DOHH2 (cell line): Measurements from ENCODE around the gene SEC24B.
A peak's percentile ranks its signal among the peaks of the same experiment; 100 is the strongest.
"Not testable (repeated sequence)": the region's sequence is repeated elsewhere in the genome, so short reads cannot be mapped to it uniquely, and the experiment has no call there.

Source experiments
- H3F3A ChIP-seq: fragments of 200-600 bp; sonication (generic), shearing (Covaris generic); 2 replicates; pipeline ENCODE4 v1.6.0; 2016; ENCODE audit warnings: antibody characterized with exemption, mild to moderate bottlenecking; ENCODE audit not compliant: control insufficient read depth, insufficient read depth
- H3K27ac ChIP-seq: fragments of 200-600 bp; sonication (generic); 2 replicates; pipeline ENCODE4 v1.5.1; 2014; ENCODE audit warnings: low read depth, mild to moderate bottlenecking, low read length, moderate library complexity
- H3K27me3 ChIP-seq: fragments of 200-600 bp; sonication (generic); 2 replicates; pipeline ENCODE4 v1.6.1; 2014; ENCODE audit warnings: mild to moderate bottlenecking, low read length, mixed read lengths; ENCODE audit not compliant: control insufficient read depth
- H3K36me3 ChIP-seq: fragments of 200-600 bp; sonication (generic); 2 replicates; pipeline ENCODE4 v1.6.1; 2014; ENCODE audit warnings: mild to moderate bottlenecking, low read length, moderate library complexity, mixed read lengths; ENCODE audit not compliant: control insufficient read depth
- H3K4me1 ChIP-seq: fragments of 200-600 bp; sonication (generic); 2 replicates; pipeline ENCODE4 v1.6.1; 2014; ENCODE audit warnings: mild to moderate bottlenecking, low read length, mixed read lengths; ENCODE audit not compliant: control insufficient read depth
- H3K4me2 ChIP-seq: fragments of 200-600 bp; sonication (generic); 2 replicates; pipeline ENCODE4 v1.6.0; 2014; ENCODE audit warnings: mild to moderate bottlenecking, low read length, moderate library complexity
- H3K4me3 ChIP-seq: fragments of 200-600 bp; sonication (generic); 2 replicates; pipeline ENCODE4 v1.5.1; 2014; ENCODE audit warnings: mild to moderate bottlenecking, low read length, mixed read lengths
- H3K79me2 ChIP-seq: fragments of 200-600 bp; sonication (generic); 2 replicates; pipeline ENCODE4 v1.6.1; 2014; ENCODE audit warnings: mild to moderate bottlenecking, low read length, mixed read lengths; ENCODE audit not compliant: control insufficient read depth
- H3K9me2 ChIP-seq: fragments of 200-600 bp; sonication (generic); replicated peaks from 2 replicates; pipeline ENCODE4 v1.6.1; 2014; ENCODE audit warnings: mild to moderate bottlenecking, low read length, mixed read lengths; ENCODE audit not compliant: control insufficient read depth
- H3K9me3 ChIP-seq: fragments of 200-600 bp; sonication (generic); 2 replicates; pipeline ENCODE4 v1.6.1; 2014; ENCODE audit warnings: antibody characterized with exemption, low read length, mixed read lengths; ENCODE audit not compliant: control insufficient read depth, insufficient read depth
- H4K20me1 ChIP-seq: fragments of 200-600 bp; sonication (generic); 2 replicates; pipeline ENCODE4 v1.6.0; 2014; ENCODE audit warnings: low read depth, mild to moderate bottlenecking, antibody characterized with exemption, low read length, moderate library complexity; ENCODE audit not compliant: control insufficient read depth, insufficient read depth
- EZH2phosphoT487 ChIP-seq: fragments of 200-600 bp; sonication (generic); IDR thresholded peaks from 2 replicates; pipeline ENCODE4 v1.6.1; 2017; ENCODE audit warnings: borderline replicate concordance, mild to moderate bottlenecking, antibody characterized with exemption, low read length, moderate library complexity, mixed read lengths
- TF ChIP-seq, protein P1 (sequence below): fragments of 200-600 bp; sonication (generic); IDR thresholded peaks from one replicate; pipeline ENCODE4 v1.5.1; 2014; ENCODE audit warnings: antibody characterized with exemption, mild to moderate bottlenecking, low read depth, low read length; ENCODE audit not compliant: poor library complexity, severe bottlenecking

Gene SEC24B

DNA sequence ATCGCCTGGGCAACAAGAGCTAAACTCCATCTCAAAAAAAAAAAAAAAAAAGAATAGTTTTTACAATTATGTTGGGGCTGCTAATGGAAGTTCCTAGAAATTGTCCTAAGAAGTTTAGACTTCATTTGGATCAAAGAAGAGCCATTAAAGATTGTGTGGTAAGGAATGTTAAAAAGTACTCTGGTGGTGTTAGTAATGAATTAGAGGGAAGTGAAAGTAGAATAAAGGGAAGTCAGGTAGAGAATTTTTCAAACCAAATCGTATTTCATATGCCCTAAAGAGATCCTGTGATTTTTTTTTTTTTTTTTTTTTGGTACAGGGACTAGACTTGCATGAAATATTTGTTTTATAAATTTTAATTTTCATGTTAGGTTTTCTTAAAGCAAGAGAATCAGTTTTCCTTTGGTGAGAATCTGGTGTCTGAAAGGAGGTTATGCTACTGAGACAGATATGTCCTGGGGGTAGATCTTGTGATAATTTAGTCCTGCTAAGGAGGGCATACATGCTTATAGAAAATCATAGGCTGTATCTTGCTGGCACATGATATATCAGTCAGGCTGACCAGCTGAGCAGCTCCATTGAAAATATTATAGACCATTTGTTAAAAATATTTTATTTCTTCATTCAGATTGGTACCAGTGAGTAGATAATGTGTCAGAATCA is 10.7 kb downstream of the SEC24B start:
- H3K4me1 ChIP-seq, result peaks cover 50% of the 10 kb centered on the region
- H3K27ac ChIP-seq, result no peak overlapping the region
- H3K9me3 ChIP-seq, result no peaks in the 10 kb centered on the region
- H3K4me3 ChIP-seq, result no peak overlapping the region
- H3K9me2 ChIP-seq, result no peaks in the 10 kb centered on the region
- H3K36me3 ChIP-seq, result peaks cover 11% of the 10 kb centered on the region
- H3K4me2 ChIP-seq, result peak overlapping the region; percentile 47
- H3K79me2 ChIP-seq, result peaks cover 98% of the 10 kb centered on the region
- no peak for TF ChIP-seq EZH2phosphoT487
- TF ChIP-seq, protein P1, sequence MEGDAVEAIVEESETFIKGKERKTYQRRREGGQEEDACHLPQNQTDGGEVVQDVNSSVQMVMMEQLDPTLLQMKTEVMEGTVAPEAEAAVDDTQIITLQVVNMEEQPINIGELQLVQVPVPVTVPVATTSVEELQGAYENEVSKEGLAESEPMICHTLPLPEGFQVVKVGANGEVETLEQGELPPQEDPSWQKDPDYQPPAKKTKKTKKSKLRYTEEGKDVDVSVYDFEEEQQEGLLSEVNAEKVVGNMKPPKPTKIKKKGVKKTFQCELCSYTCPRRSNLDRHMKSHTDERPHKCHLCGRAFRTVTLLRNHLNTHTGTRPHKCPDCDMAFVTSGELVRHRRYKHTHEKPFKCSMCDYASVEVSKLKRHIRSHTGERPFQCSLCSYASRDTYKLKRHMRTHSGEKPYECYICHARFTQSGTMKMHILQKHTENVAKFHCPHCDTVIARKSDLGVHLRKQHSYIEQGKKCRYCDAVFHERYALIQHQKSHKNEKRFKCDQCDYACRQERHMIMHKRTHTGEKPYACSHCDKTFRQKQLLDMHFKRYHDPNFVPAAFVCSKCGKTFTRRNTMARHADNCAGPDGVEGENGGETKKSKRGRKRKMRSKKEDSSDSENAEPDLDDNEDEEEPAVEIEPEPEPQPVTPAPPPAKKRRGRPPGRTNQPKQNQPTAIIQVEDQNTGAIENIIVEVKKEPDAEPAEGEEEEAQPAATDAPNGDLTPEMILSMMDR, result no peak
- H4K20me1 ChIP-seq, result peaks cover 28% of the 10 kb centered on the region
- no peaks in the 10 kb centered on the region for H3K27me3 ChIP-seq
- H3F3A ChIP-seq, result no peaks in the 10 kb centered on the region

DNA sequence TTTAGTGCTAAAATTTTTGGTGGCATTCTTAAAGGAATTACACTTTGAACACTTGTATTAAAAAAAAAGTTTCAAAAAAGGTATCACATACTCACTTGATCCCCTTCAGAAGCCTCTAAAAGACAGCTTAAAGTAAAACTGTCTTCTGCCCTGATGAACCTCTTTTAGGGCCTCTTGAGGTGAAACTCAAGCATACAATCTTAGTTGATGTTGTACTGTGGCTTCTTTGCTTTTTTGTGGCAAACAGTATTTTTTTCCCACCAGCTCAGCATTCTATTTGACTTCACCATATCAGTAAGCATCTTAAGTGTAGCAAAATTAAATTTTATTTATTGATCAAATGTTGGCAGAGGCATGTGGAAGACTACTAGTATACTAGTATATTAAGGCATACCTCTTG is 13.7 kb downstream of the SEC24B start:
- peaks cover 97% of the 10 kb centered on the region for H3K79me2 ChIP-seq
- no peak overlapping the region for H3K4me3 ChIP-seq
- H3K9me2 ChIP-seq, result no peaks in the 10 kb centered on the region
- H3K9me3 ChIP-seq, result no peaks in the 10 kb centered on the region
- H3K27me3 ChIP-seq, result no peaks in the 10 kb centered on the region
- peaks cover 30% of the 10 kb centered on the region for H3K4me1 ChIP-seq
- H3K4me2 ChIP-seq, result no peak overlapping the region
- H3K36me3 ChIP-seq, result peaks cover 31% of the 10 kb centered on the region
- no peaks in the 10 kb centered on the region for H3F3A ChIP-seq
- no peak overlapping the region for H3K27ac ChIP-seq
- peaks cover 20% of the 10 kb centered on the region for H4K20me1 ChIP-seq
- TF ChIP-seq, protein P1, result no peak
- no peak for TF ChIP-seq EZH2phosphoT487

DNA sequence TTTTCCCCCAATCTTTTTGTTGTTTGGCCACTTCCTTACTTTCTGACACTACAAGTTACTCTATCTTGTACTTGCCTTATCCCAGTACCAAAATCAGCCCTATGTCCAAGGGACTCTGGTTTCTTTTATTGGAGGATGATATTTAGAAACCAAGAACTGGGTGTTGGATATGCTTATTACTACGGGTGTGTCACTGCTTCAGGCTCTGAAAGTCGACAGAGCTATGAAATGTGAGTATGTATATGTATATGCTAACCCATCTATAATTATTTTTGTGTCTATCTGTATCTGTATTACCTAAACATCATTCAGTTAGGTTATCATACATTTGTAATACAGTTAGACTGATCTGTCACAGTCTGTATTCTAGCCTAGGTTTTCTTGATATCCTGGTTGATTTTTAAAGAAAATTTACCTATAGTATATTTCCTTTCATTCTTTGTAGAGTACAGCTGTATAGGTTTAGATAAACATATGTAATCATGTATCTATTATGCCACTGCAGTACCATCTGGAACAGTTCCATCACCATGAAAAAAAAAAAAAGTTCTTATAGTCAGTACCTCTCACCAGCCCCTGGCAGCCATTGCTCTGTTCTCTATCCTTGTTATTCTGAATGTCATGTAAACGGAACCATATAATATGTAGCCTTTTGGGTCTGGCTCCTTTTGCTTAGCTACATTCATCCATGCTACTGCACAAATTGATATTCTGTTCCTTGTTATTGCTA is 18.1 kb downstream of the SEC24B start:
- Histone ChIP-seq H3K4me2 (no peak overlapping the region), H4K20me1 (no peaks in the 10 kb centered on the region), H3K9me2 (no peaks in the 10 kb centered on the region), H3K4me3 (no peak overlapping the region), H3K4me1 (peaks cover 7% of the 10 kb centered on the region; the same call in 1 of the 2 replicates), H3K27me3 (no peaks in the 10 kb centered on the region), H3F3A (no peaks in the 10 kb centered on the region), H3K36me3 (peaks cover 27% of the 10 kb centered on the region), H3K9me3 (no peaks in the 10 kb centered on the region), H3K79me2 (peaks cover 96% of the 10 kb centered on the region), H3K27ac (no peak overlapping the region)
- TF ChIP-seq EZH2phosphoT487, result no peak
- TF ChIP-seq, protein P1, result no peak

DNA sequence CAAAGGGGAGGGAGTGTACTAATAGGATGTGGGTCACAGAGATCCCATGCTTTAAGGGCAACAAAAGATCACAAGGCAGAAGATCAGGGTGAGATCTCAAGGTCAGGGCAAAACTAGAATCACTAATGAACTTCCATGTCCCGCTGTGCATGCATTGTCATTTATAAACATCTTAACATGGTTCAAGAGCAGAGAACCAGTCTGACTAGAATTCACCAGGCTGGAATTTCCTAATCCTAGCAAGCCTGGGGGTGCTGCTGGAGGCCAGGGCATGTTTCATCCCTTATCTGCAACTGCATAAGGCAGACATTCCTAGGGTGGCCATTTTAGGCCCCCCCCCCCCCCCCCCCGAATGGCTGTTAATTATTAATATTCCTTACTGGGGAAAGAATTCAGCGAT is 19.5 kb downstream of the SEC24B start:
- not testable (repeated sequence) for H3K9me2 ChIP-seq, H3K4me3 ChIP-seq, H3K4me1 ChIP-seq, H3K9me3 ChIP-seq, H4K20me1 ChIP-seq, H3K27ac ChIP-seq, H3K27me3 ChIP-seq, H3K4me2 ChIP-seq, H3F3A ChIP-seq
- Histone ChIP-seq H3K79me2 (peaks cover 96% of the 10 kb centered on the region), H3K36me3 (peaks cover 24% of the 10 kb centered on the region)
